ENCODE data around the gene UBE2D4.

- TF ChIP-seq CTCF (IDR thresholded peaks at IDR 0.05) = no peak
- no peak for TF ChIP-seq EZH2 (IDR thresholded peaks at IDR 0.05)
- TF ChIP-seq EZH2phosphoT487 (IDR thresholded peaks at IDR 0.05) = no peak
These were observed 26.8 kb downstream of the UBE2D4 start for GRCh38 chr7:43953071-43953470.
